Measurements from ENCODE around the gene DRD1.
"Not testable (repeated sequence)": the region's sequence is repeated elsewhere in the genome, so short reads cannot be mapped to it uniquely, and the experiment has no call there.

The DRD1 gene

DNA sequence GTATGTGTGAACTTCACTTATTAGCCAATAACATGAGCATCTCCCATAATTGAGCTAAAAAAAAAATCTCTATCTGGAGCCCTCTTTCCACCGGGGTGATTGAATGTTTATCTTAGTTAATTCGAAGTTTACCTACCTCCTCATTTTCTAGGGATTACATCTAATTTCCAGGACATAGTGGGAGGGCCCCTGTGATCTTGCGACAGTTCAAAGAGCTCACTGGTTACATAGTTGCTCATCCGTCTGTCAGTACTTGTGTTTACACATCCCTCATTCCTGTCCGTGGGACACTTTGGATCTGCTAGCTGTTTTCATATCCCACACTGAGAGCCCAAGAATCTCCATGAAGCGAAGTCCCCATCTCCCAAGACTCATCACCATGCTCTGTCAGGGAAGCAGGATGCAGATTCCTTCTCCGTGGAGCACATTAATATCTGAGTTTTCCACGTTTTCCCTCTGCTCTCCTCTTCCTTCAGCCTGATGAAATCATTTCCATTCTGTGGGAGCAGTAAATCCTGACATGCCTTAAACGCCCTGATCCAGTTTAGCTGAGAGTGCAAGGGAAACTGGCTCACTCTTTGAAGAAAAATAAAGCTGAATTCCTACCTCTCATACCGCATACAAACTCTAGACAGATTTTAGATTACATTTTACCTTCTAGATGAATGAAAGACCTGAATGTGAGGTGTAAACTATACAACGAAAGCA is 24.2 kb upstream of the DRD1 start:
- DNase-seq (ENCODE audit: low read depth, low spot score) = no peak

DNA sequence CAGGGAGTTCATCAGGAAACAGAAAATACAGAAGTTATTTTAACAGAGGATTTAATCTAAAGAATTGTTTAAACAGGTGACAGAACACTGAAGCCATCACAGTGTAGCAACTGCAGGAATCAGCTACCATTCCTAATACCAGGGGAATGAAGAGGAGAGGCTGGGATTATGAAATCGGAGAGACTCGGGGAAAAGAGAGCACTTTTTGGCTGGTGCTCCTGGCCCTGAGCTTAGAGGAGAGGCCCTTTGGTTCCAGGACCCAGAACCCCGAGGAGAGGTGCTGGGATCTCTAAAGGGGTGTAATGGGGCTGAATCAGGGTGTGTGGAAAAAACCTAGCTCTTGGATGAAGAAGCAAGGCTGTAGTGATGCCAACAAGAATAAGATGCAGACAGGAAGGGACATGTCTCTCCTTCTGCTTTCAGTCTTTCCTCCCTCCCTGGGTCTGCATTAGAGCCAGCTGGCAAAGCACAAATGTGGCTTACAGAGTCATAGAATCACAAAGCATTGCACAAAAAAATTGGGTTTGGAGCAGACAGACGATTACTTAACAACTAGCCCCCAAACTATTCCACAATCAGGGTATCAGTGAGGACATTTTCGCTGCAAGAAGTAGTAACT is 22.8 kb upstream of the DRD1 start:
- no peak for DNase-seq (ENCODE audit: low read depth, low spot score)

DNA sequence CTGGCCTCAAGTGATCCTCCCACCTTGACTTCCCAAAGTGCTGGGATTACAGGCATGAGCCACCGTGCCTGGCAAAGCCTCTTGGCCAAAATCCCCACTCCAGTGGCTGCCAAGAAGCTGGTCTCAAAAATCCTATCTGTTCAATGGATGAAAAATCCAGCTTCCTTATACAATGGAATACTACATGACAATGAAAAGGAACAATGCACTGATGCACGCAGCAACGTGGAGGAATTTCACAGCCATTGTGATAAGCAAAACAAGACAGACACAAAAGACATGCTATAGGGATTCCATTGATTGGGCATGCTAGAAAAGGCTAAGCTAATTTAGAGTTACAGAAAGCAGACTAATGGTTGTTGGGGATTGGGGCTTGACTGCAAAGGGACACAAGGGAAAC is 21.3 kb upstream of the DRD1 start:
- no peak for DNase-seq (ENCODE audit: low read depth, low spot score)

DNA sequence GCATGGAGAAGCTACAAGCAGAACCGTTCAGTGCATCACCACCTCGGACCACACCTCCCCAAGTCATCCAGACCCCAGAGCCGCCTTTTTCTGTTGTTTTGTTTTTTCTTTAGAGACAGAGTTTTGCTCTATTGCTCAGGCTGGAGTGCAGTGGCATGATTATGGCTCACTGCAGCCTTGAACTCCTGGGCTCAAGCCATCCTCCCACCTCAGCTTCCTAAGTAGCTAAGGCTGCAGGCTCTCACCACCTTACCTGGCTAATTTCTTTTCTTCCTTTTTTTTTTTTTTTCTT is 20.9 kb upstream of the DRD1 start:
- DNase-seq (ENCODE audit: low read depth, low spot score) = no peak

DNA sequence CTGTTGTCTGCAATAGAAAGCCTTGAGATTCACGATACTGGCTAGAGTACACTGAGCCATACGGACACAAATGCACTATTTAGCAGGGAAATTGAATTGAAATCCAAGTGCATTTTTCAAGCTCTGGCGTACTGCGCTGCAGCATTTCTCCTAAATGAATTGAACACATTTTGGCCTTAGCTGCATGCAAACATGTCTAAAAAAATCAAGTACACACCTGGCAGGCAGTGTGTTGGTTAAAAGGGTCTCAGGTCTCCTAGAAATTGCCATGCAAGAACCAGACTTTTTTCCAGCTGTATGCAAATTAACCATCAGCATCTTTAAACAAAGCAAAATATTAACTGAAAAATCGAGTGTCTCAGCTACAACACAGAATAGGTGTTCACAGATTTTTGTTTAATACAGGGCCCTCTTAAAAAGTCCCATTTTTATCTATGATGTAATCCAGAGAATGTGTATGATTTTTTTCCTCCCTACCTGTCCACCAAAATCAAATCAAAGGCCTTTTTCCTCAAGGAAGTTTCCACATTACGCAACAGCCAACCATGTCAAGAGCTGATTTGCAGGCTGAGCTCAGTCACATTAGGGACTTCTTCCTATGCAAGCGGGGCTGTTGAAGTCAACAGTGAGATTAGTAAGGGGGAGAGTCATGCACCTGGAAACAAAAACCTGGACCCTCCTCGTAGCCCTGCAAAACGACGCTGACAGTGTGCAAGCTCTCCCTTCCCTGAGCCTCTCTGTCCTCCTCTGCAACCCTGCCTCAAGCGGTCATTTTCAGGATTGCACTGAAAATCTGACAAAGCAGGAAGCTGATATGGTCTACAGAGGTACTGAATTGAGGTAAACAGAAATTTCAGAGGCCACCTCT is 20.3 kb upstream of the DRD1 start:
- DNase-seq (ENCODE audit: low read depth, low spot score) = peak; percentile 44

DNA sequence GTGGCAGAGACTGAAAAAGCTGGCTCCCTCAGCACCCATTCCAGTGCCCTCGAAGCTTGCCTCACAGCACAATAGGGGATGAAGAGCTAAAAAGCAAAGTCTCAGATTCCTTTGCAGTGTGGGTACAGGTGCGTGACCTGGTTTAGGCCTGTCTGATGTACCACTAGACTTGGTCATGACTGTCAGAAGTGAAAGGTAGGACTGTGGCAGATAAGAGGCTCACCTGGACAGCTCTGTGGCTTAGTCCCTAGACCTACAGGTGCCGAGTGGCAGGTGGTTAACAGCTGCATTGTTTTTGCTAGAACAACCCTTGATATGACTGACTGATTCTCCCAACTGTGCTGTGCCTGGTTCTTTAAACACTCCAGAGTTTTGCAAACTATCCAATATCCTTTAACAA is 19.7 kb upstream of the DRD1 start:
- DNase-seq (ENCODE audit: low read depth, low spot score) = no peak

DNA sequence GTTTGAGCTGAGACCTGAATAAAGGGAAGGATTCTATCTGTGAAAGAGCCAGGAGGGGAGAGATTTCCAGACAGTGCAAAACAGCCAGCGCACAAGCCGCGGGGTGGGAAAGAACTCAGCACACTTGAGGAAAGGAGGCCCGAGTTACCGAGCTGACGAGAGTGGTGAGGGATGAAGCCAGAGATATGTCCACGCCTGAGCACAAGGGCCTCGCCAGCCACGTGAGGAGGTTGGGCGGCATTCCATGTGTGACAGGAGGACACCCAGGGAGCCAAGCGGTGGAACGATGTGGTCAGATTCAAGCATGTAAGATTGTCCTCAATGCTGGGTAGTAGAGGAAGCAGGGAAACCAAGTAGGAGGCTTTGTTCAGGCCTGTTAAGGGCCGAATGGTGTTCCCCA is 17.4 kb upstream of the DRD1 start:
- DNase-seq (ENCODE audit: low read depth, low spot score) = no peak

DNA sequence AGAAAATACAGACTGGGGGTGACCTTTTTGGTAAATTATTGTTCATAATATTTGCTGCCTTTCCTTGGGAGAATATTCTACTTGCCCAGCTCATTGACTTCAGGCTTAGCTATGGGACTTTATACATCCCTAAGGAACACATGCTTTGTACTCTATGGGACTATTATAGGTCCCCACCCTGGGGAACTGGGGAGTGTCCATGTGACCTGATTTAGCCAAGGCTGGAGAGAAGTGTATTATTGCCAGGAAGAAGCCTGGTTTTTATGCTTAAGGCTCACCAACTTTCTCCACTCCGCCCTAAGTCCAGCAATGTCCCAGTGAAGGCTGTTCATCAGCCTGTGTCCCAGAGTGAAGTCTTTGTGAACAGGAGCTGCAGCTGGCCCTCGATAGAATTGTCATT is 16.6 kb upstream of the DRD1 start:
- DNase-seq (ENCODE audit: low read depth, low spot score) = no peak

DNA sequence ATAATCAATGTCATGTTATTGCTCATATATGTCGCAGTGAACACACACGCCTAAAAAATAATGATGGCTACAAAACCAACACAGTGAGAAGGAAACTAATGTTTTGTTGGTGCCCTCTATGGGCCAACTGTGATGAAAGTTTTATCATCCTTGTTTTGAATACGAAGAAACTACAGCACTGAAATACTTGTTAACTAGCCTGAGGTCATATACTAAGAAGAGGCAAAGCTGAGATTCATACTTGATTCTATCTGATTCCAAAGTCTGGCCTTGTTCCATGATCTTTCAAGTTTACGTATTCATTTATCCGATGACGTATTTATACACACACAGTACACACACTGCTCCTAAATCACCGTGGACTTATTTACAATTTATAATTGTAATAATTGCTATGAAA is 16.1 kb upstream of the DRD1 start:
- DNase-seq (ENCODE audit: low read depth, low spot score) = no peak

DNA sequence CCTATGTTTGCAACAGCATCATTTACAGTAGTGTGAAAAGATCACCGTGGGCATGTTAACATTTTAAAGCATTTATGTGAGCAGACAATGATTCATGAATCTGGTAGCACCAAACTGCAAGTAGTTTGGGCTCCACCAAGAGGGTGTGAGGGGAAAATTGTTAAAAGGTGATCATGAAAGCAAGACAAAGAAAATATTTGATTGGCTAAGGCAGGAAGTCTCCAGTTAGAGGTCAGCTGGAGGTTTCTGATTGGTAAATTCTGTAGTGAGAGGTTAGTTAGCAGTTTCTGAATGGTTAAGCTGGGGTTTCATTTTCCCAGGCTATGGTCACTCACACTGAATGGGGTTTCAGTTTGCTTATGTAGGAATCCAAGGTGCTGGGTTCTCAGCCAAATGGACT is 13.5 kb upstream of the DRD1 start:
- no peak for DNase-seq (ENCODE audit: low read depth, low spot score)

DNA sequence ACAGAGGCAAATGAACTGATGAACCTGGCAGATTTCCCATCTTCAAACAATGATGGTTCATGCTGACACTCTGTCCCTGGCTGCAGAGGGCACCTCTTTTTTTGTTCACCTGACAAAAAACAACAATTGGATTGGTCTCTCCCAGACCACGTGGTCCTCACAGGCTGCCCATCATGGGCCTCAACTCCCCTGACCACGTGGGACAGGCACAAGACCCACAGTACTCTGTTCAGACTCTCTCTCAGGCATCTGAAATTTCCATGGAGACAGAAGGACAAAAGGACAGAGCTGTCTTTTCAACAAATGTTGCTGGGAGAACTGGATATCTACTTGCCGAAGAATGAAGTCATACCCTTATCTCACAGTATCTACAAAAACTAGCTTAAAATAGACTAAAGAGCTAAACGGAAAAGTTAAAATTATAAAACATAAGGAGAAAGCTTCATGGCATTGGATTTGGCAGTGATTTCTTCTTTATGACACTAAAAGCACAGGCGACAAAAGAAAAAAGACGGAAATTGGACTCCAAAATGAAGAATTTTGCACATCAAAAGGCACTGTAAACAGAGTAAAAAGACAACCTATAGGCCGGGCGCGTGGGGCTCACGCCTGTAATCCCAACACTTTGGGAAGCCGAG is 12.2 kb upstream of the DRD1 start:
- no peak for DNase-seq (ENCODE audit: low read depth, low spot score)

DNA sequence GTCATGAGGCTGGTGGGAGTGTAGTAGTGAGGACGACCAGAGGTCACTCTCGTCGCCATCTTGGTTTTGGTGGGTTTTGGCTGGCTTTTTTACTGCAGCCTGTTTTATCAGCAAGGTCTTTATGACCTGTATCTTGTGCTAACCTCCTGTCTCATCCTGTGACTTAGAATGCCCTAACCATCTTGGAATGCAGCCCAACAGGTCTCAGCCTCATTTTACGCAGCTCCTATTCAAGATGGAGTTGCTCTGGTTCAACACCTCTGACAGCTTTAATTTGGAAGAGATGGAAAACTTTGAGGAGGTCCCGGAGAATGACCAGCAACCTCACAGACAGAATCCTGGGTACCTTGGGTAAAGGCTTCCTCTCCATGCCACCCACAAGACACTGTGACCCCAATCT is 10.4 kb upstream of the DRD1 start:
- not testable (repeated sequence) for DNase-seq (ENCODE audit: low read depth, low spot score)

DNA sequence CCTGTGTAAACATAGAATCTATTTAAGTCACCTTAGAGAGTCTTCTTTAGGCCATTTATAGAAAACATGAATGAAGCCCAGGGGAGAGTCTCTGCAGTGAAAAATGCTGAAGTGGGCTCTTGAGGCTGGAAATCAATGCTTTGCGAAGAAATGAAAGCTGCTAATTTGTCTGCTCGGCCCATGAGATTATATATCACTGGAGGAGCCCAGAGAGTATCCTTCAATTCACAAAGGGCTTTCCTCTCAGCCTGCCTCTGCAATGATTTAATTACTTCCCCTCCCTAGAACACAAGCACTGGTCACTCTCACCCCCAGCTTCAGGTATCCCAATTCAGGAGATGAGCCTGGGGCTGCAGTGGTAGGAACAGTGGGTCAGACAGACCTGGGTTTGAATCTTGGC is 8.2 kb upstream of the DRD1 start:
- no peak for DNase-seq (ENCODE audit: low read depth, low spot score)

DNA sequence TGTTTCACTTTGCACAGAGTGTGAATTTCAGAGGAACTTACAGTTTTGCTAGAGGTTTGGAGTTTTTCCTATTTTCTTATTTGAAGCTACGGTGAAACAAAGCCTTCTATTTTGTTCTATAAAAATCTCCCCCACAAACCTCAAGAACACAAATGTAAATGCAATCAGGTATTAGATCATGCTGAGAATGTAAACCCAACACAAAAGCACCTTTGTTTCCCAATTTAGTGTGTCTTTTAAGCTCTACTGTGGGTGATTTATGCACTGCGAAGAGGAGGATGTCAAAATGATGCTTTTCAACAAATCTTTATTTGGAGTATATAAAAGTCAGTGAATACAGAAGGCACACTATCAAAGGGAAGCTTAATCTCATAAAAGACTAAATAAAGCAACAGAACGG is 4.3 kb upstream of the DRD1 start:
- no peak for DNase-seq (ENCODE audit: low read depth, low spot score)

DNA sequence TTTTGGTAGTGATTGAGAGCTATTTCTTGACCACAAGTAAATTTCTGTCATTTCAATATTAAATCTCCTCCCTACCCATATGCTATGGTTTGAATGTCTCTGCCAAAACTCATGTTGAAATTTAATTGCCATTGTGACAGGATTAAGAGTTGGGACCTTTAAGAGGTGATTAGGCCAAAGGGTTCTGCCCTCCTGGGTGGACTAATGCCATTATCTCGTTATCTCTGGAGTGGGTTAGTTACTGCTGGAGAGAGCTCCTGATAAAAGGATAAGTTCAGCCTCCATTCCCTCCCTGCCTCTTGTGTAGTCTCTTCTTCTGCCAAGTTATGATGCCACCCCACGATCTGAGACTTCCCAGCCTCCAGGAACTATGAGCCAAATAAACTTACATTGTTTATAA is 3.6 kb upstream of the DRD1 start:
- DNase-seq (ENCODE audit: low read depth, low spot score) = no peak

DNA sequence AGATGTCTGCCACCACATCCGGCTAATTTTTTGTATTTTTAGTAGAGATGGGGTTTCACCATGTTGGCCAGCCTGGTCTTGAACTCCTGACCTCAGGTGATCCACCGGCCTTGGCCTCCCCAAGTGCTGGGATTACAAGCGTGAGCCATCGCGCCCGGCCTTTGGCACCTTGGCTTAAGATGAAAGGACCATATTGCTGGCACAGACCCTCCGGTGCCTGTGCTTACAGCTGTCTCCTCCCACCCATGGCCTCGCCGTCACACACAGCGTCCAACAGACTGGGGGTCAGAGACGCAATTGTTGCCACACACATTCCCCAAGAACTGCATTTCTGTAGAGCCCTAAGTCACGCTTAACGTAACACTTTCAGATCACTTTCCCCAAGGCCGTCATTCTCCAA is 2.4 kb upstream of the DRD1 start:
- DNase-seq (ENCODE audit: low read depth, low spot score) = not testable (repeated sequence)

DNA sequence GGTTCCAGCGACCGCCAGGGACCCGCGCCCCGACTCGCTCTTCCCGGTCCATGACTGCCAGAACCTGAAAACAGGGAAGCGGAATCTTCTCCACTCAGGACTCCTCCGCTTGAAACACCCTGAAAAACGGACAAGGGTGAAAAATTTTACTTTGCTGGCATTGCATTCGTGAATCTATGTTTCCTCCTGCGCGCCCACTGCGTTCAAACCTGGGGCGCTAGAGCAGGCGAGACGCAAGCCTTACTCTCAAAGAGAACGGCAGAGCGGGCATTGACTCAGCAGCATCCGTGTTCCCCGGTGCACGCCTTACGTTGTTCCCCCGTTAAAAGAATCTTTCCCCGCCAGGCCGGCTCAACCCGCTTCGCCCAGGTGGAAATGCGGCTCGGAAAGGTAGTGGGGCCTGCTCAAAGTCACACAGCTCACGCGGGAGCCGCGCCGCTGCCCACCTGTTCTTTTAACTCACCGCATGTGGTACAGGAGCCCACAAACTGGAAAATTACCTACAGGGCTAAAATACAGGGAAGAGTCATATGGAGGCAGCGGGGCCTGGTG is 999 bp upstream of the DRD1 start:
- DNase-seq (ENCODE audit: low read depth, low spot score) = no peak

DNA sequence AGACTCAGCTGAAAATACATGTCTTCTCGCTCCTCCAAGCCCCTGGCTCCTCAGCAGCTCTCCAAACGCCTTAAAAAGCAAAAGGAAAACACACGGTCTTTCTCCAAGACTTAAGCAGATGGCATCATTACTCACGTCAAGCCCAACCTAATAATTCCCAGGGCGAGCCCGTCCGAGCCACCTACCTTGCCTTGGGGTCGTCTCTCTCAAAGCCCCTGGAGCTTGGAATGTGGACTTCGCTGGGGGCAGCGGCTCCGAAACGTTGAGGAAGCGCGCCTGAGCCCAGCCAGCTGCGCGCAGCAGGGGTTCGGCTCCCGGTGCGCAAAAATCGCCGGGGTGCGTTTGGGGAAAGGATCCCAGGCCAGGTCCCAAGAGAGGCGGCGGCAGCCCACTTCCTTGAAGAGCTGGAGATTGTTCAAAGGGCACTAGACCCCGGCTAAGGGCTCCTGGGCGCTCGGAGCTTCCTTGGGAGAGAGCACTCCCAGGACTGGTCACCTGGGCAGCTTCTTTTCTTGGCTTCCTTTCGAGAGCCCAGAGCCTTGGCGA is 395 bp downstream of the DRD1 start:
- DNase-seq (ENCODE audit: low read depth, low spot score) = no peak

DNA sequence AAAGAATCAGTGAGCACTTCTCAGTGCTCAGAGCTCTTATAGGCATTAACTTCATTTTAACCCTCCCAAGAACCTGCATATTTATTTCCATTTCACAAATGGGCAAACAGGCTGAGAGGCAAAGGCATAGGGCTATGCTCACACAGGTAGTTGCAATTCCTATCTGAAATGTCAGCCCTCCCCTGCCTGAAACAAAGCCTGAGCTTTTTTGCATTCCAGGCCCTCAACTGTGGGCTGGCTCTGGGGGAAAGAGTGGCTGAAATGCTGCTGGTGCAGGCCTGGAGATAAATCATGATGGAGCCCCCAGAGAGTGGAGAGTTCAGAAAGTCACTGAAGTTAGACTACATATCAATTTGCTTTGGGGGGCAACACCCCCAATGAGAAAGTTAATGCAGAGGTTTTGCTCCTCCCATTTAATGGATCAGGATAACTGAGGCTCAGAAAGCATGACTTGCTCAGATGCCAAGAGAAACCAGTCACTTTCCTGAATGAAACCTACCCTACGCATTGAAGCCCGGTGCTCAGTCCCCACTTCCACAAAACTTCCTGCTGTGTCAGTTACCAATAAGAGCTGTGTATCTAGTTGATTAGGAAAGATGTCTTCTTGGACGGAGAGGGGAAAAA is 5.6 kb downstream of the DRD1 start:
- no peak for DNase-seq (ENCODE audit: low read depth, low spot score)

DNA sequence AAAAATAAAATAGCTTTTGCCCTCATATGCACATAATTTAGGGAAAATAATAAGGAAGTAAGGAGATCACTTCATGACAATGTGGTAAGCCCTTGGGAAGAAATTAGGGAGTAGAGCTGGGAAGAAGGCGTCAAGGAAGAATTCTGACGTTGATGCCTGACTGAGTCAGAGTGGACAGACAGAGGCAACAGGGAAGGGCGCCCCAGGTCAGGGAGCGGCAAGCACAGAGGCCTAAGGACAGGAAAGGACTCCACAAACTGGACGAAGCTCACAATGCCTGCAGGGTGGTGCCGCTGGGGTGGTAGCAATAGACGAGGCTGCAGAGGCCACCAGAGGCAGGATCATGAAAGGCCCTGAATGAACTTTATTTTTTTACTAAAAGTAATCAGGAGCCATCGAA is 7.6 kb downstream of the DRD1 start:
- no peak for DNase-seq (ENCODE audit: low read depth, low spot score)

DNA sequence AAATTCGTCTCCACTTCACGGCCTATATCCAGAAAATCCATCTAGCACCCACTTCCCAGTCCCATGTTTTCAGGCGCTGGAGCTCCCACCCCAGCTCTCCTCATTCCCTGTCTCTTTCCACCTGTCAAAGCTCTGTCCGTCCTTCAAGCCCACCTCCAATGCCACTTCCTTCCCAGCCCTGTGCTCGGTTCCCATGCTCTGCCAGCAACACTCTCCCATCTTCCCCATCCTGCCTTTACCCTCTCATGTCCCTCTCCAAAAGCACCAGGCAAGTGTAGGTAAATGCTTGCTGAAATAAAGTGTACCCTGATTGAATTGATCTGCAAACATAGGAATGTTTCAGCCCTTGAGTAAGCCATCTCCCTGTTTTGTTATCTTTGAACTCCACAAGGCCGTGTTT is 9.2 kb downstream of the DRD1 start:
- DNase-seq (ENCODE audit: low read depth, low spot score) = no peak

DNA sequence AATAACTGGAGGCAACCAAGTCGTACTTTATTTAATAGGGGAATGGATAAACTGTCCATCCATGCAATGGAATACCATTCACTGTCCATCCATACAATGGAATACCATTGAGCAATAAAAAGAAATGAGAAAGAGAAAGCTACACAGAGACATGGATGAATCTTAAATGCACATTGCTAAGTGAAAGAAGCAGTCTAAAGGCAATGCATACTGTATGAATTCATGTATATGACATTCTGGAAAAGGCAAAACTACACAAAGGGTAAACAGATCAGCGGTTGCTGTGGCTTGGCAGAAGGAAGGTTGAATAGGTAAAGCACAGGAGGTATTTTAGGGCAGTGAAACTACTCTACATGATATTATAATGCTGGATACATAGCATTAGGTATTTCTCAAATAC is 16.2 kb downstream of the DRD1 start:
- DNase-seq (ENCODE audit: low read depth, low spot score) = no peak

Measured in activated naive CD8-positive, alpha-beta T cell treated with anti-CD3 and anti-CD28 coated beads, Interleukin-2, amount 50 U/mL, for 16 hours (primary cell).